Activated naive CD4-positive, alpha-beta T cell (primary cell): ENCODE measurements around the gene CLMP.

Source experiments
- DNase-seq, 4 experiments: peaks; one replicate each; lab custom pipeline; 2025; lab: John Stamatoyannopoulos, UW

CLMP gene

DNA sequence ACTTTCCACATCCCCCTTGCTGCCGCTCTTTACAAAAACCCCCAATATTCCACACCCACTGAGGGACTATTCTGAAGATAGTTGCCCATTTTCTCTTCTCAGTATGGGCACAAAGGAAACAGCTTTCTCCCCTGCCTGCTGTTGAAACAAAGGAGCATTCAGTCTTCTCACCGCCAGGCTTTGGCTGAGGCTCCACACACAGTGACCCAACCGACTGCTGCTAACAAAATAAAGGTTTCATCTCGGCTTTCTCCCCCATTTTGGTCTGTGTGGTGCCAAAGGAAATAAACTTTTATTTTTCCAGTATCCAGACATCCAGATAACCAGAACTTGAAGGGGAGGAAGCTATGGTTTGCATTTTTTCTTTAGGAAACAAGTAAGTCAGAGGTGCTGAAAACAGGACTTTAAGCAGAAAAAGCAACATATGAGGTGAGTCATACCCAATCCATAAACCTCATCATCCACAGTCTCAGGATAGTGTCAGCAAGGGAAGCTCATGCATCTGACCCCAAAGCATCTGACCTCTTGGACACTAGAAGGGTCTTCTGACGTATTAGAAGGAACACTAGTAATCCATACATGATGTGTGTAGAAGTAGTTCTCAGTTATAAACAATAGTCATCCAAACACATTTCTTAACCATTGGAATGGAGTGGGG lies 6.4 kb downstream of the CLMP start:
- no peak for DNase-seq

GRCh38 chr11:123187665-123188507 lies 7.2 kb downstream of the CLMP start:
- no peak for DNase-seq

DNA sequence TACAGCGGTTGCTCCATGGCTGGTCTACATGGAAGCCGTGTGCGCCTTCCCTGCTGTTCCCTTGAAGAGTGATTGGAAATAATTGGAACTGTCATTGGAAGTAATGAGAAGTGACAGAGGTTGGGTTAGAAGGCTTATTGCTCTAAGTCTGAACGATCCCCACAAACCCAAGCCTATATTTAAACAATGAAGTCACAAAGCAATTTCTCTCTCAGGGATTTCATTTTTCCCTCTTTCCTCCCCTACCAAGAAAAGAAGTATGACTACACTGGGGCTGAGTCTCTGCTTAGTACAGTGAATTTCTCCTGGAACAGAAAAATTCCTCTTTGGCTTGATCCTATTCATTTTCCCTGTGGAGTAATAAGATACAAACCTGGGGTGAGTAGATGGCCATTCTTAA lies 7.8 kb downstream of the CLMP start:
- no peak for DNase-seq

DNA sequence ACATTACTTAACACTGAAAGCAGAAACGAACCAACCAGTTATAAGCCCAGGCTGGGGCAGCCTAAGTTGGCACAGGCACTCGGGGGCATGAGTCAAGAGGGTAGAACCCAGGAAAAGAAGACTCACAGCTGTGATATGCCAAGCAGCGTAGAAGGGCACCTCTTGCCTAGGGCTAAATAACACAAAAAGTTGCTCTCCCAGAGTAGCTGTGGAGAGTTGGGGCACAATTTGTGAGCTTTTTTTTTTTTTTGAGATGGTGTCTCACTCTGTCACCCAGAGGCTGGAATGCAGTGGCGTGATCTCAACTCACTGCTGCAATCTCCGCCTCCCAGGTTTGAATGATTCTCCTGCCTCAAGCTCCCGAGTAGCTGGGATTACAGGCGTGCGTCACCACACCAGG lies 8.8 kb downstream of the CLMP start:
- DNase-seq = no peak

DNA sequence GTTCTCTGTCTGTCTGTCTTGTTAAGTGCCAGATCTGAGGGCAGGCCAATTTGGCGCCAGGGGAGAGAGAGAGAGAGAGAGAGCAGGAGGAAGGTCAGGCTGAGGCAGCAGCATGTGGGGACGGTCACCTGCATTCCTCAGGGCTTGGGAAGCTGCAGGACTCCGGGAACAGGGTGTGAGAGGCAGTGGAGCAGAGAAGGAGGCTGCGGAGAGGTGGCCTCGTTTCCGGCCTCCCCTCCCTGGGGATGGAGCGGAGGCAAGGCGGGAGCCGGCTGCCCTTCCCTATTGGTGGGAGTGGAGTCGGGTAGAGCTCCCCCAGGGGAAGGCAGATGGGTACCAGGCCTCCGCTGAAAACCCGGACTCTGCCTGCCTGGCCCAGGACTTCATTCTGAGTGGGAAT lies 9.7 kb downstream of the CLMP start:
- no peak for DNase-seq

DNA sequence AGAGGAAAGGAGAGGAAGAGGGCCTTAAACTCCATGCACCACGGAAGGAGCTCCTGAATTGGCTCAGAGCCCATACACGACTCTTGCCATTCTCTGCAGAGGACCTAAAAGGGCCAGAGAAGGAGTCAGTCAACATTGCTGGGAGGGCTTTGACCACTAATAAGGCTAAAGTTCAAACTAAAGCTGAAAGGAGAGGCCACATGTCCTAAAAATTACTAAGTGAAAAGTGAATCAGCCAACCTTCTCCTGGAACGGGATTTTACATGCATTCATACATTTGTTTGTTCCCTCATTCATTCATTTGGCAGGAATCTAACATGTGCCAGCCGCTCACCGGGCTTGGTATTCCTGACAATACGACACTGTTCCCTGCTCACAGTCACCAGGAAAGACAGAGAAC lies 10.5 kb downstream of the CLMP start:
- no peak for DNase-seq

GRCh38 chr11:123183391-123184099 lies 11.5 kb downstream of the CLMP start:
- DNase-seq = no peak

- no peak for DNase-seq
Observed at GRCh38 chr11:123181767-123182500, 13.1 kb downstream of the CLMP start.

DNA sequence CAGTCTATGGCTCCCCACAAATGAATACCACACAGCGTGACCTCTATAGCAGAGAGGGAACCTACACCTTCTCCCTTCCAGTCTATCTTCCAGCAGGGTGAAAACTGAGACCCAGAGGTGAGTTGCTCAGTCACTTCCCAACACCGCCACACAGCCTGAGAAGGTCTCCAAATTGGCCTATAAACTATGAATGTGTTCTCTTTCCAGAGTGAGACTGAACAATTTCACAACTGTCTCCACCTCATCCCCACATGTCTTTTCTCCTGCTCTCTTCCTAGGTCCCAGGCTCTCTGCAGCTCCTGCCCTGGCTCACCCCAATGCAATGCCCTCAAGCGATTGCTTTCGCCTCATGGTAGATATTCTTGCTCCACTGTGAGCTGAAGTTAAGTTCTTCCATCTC lies 14.0 kb downstream of the CLMP start:
- no peak for DNase-seq

DNA sequence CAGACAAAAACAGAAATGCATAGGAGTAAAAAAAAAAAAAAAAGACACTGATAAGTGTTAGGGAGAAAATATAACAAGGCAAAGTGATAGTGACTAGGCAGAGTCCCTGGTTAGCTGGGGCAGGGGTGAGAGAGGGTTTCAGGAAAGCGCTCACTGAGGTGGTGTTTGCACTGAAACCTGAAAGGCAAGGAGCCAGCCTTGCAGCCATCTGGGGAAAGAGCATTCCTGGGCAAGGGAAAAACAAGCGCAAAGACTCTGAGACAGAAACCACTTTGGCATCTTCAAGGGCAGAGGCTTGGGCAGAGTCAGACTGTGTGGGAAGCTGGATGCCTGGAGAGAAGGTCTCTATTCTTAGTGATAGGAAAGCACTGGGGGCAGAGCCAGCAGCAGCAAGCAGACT lies 14.5 kb downstream of the CLMP start:
- no peak for DNase-seq

- no peak for DNase-seq
Observed at GRCh38 chr11:123180166-123180565, 14.9 kb downstream of the CLMP start.

- no peak for DNase-seq
Observed at GRCh38 chr11:123179586-123179985, 15.5 kb downstream of the CLMP start.

- DNase-seq = no peak
Observed at GRCh38 chr11:123178186-123178585, 16.9 kb downstream of the CLMP start.

- no peak for DNase-seq
Observed at GRCh38 chr11:123176785-123177184, 18.3 kb downstream of the CLMP start.

DNA sequence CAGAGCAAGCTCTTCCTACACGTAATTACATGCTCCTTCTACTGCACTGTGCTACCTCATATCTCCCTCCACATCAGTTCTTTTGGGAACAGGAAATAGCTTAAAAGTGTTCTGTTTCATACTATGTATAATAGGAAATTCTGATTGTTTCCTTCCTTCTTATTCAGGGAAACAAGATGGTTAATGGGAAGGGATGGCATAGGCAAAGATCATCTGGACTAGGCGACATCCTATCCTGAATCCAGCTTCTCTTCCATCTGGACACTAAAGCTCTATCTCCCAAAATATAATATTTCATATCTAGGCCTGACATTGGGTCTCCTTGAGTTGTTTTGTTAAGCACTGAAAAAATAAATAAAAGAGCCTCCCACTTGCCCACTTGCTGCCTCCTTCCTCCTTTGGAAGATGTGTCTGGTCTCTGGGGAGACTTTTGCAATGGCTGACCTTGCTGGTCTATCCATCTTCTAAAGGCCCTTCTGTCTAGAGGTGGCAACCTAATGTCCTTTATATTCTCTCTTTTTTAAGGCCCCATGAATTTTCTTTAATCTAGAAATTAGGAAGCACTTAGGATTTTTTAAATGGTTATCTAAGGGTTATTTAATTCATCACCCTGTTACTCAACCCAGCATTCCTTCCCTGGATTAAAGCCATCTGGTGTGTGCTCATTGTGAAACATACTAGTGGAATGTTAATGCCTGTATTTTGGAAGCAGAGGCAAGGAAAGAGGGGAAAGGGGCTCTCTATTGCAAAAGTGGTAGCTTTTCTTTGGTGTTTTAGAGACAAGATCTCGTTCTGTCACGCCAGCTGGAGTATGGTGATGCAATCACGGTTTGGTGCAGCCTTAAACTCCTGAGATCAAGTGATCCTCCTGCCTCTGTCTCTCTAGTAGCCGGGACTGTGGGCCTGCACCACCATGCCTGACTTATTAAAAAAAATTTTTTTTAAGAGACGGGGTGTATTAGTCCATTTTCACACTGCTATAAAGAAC lies 20.6 kb downstream of the CLMP start:
- DNase-seq = no peak

- no peak for DNase-seq
Observed at GRCh38 chr11:123173856-123174186, 21.2 kb downstream of the CLMP start.

DNA sequence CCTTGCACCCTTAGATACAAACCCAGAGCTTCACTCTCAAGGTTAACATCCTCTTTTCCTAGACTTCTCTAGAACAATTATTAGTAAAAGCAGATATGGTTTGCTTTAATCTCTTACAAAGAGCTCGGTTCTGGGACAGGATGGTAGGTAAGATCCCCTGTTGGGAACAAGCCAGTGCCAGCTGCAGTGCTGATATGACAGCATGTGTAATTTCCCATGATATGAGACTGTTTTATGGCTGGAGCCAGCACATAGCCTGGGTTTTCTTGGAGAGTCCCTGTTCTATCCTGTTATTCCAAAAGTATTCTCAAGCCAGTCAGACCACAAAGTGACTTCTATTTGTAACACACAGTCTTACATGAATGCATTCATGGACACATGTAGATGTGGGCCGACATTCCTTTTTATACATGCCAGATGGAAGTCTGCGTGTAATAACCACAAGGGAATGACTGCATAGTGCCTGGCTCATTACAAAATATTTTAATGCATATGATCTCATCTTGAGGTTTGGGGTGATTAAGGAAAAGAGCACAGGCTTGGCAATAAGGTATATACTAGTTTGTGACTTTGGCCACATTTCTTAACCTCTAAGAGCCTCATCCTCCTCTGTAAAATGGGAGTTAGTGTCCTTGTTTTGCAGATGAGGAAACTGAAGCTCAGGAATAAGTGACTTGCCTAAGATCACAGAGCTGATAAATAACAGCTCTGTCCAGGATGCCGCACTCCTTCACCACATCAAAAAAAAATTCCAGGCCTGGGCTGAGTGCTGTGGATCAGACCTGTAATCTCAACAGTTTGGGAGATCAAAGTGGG lies 21.8 kb downstream of the CLMP start:
- DNase-seq = no peak

GRCh38 chr11:123170929-123171328 lies 24.1 kb downstream of the CLMP start:
- DNase-seq = no peak

- no peak for DNase-seq
Observed at GRCh38 chr11:123169821-123170220, 25.2 kb downstream of the CLMP start.

- no peak for DNase-seq
Observed at GRCh38 chr11:123168955-123169484, 26.0 kb downstream of the CLMP start.
